ENCODE results near the gene ZSCAN5A. TPM values are rescaled to one million over a fixed set of nuclear protein-coding genes. Genes with fewer than 3 reads are reported as not detected.
A peak's percentile ranks its signal among the peaks of the same experiment; 100 is the strongest.

Gene ZSCAN5A
- total and polyA plus RNA-seq, 2 of the 13 experiments (the other 11 are each of a cell fraction or from before 2014, with no cell fraction given), result 9.5 to 17.8 TPM

DNA sequence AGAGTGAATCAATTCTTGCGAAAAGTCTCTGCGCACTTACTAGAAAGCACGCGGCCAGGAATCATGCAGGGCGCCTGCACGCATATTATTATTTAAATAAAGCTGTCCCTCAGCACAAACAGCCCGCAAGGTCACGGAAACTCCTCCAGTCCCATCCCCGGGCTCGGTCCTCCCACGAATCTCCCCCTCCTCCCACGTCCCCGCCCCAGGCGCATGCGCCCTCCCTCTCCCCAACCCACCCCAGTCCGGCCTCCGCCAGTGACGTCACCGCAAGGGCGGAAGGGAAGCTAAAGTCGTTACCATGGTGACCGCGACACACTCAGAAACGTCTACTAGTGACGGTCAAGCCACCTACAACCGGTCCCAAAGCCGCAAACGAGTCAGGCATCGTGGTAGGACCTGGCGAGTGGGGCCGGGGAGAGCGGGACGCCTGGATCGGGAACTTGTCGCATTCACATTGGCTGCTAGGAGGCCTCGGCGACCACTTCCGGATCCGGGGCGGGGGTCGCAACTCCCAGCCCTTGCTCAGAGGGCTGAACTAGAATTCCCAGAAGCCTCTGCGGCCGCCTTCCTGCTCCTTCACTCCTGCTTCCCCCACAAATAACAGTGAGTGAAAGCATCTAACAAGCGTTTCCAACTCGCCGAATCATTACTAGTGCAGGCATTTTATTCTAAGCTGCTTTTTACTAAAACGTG is at the start of gene ZSCAN5A (continued):
- TF ChIP-seq, protein P1, sequence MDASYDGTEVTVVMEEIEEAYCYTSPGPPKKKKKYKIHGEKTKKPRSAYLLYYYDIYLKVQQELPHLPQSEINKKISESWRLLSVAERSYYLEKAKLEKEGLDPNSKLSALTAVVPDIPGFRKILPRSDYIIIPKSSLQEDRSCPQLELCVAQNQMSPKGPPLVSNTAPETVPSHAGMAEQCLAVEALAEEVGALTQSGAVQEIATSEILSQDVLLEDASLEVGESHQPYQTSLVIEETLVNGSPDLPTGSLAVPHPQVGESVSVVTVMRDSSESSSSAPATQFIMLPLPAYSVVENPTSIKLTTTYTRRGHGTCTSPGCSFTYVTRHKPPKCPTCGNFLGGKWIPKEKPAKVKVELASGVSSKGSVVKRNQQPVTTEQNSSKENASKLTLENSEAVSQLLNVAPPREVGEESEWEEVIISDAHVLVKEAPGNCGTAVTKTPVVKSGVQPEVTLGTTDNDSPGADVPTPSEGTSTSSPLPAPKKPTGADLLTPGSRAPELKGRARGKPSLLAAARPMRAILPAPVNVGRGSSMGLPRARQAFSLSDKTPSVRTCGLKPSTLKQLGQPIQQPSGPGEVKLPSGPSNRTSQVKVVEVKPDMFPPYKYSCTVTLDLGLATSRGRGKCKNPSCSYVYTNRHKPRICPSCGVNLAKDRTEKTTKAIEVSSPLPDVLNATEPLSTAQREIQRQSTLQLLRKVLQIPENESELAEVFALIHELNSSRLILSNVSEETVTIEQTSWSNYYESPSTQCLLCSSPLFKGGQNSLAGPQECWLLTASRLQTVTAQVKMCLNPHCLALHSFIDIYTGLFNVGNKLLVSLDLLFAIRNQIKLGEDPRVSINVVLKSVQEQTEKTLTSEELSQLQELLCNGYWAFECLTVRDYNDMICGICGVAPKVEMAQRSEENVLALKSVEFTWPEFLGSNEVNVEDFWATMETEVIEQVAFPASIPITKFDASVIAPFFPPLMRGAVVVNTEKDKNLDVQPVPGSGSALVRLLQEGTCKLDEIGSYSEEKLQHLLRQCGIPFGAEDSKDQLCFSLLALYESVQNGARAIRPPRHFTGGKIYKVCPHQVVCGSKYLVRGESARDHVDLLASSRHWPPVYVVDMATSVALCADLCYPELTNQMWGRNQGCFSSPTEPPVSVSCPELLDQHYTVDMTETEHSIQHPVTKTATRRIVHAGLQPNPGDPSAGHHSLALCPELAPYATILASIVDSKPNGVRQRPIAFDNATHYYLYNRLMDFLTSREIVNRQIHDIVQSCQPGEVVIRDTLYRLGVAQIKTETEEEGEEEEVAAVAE (CRISPR knock-in tag; IDR thresholded peaks at IDR 0.05; ENCODE audit: borderline replicate concordance), result 0 out of 2 replicates have a peak, but pooled peaks have one; percentile 57
- TF ChIP-seq WIZ (CRISPR knock-in tag; IDR thresholded peaks at IDR 0.05) (no peak), ZNF749 (CRISPR knock-in tag; IDR thresholded peaks at IDR 0.05; ENCODE audit: borderline replicate concordance) (no peak), ZNF687 (CRISPR knock-in tag; IDR thresholded peaks at IDR 0.05) (peak; percentile 83), ZFAT (CRISPR knock-in tag; conservative IDR thresholded peaks at IDR 0.05) (no peak), NR3C1 (CRISPR knock-in tag; IDR thresholded peaks at IDR 0.05) (no peak), TFAP4 (IDR thresholded peaks at IDR 0.05; ENCODE audit: borderline replicate concordance, low read depth) (no peak), ZNF383 (CRISPR knock-in tag; IDR thresholded peaks at IDR 0.05; ENCODE audit: borderline replicate concordance) (no peak), ZNF639 (CRISPR knock-in tag; conservative IDR thresholded peaks at IDR 0.05) (peak; percentile 31; the same call in 1 of the 2 replicates), CSRNP1 (CRISPR knock-in tag; IDR thresholded peaks at IDR 0.05) (no peak), DNMT3B (CRISPR knock-in tag; conservative IDR thresholded peaks at IDR 0.05) (0 out of 2 replicates have a peak, but pooled peaks have one; percentile 74), MYC (CRISPR knock-in tag; IDR thresholded peaks at IDR 0.05; ENCODE audit: borderline replicate concordance) (peak; percentile 46; the same call in 1 of the 2 replicates), ZNF768 (CRISPR knock-in tag; IDR thresholded peaks at IDR 0.05) (no peak), TARDBP (CRISPR knock-in tag; IDR thresholded peaks at IDR 0.05) (peak; percentile 53; the same call in 1 of the 2 replicates)
- TF ChIP-seq, protein P2, sequence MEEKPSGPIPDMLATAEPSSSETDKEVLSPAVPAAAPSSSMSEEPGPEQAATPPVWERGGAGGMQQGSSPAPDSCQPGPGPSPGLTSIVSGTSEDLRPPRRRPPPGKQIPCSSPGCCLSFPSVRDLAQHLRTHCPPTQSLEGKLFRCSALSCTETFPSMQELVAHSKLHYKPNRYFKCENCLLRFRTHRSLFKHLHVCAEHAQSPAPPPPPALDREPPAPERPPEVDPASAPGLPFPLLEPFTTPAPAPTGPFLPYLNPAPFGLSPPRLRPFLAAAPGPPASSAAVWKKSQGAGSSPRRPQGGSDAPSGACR (CRISPR knock-in tag; IDR thresholded peaks at IDR 0.05), result no peak

Data from HepG2 (cell line).